D721Med (cell line): ENCODE results near the gene ZNF839.

Experiments
- DNase-seq: peaks from one replicate; pipeline ENCODE4 v3.0.0; 2011; ENCODE audit warnings: low spot score; ENCODE audit not compliant: insufficient read length
- FAIRE-seq: peaks from 2 replicates; lab custom pipeline; 2011; peaks lifted over from hg19 to GRCh38; lab: Jason Lieb, UNC
- CTCF ChIP-seq: IDR thresholded peaks from 2 replicates; pipeline ENCODE4 v1.5.1; 2012; ENCODE audit warnings: mild to moderate bottlenecking, control low read depth; ENCODE audit not compliant: insufficient read depth; ENCODE audit errors: missing control alignments

Gene ZNF839

GRCh38 chr14:102279688-102280348, 39.7 kb upstream of the ZNF839 start:
- no peak for FAIRE-seq
- DNase-seq = no peak

GRCh38 chr14:102280376-102280962, 39.1 kb upstream of the ZNF839 start:
- DNase-seq = no peak
- FAIRE-seq = no peak
- TF ChIP-seq CTCF = no peak

More at GRCh38 chr14:102279688-102280348, 39.7 kb upstream of the ZNF839 start:
- no peak for TF ChIP-seq CTCF

DNA sequence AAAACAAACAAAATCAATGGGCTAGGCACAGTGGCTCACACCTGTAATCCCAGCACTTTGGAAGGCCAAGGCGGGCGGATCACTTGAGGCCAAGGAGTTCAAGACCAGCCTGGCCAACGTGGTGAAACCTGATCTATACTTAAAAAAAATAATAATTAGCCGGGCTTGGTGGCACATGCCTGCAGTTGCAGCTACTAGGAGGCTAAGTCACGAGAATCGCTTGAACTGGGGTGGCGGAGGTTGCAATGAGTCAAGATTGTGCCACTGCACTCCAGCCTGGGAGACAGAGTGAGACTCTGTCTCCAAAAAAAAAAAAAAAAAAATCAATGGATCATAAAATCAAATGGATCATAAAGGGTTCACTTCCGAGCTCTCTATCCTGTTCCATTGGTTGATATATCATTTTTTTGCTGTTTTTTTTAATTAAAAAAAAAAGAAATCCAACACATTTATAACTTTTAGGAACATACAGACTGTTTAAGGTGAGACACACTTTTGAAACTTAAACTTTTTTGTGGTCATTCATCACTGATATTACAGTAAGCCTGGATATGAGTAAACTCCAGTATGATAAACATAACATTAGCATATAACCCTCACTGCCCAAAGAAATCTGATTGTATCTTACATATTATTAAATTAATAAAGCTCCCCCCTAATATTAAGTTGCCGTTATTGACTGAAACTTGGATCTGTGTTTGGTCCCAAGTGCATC, 36.6 kb upstream of the ZNF839 start:
- DNase-seq = no peak
- FAIRE-seq = no peak
- no peak for TF ChIP-seq CTCF

DNA sequence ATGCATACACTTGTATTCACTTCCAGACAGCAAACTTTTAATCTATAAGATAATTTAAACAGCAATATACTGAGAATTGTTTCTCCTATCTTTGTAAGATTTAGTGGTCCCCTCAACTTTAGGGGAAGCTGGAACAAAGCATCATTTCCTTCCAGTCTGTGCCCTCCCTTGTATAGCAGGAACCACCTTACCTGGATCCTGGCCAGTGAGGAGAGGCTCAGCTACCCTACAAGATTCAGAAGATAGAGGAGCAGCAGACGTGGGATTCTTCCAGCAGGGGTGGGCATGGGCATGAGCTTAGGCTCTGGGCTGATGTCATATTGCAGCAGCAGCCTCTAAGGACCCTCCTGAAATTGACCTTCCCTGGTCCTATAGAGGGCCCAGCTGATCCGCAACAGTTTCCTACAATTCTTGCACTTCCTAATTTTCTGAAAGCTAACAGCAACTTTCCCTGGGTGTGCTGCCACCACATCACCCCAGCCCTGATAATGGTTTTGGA, 35.9 kb upstream of the ZNF839 start:
- TF ChIP-seq CTCF = no peak
- FAIRE-seq = no peak
- no peak for DNase-seq

DNA sequence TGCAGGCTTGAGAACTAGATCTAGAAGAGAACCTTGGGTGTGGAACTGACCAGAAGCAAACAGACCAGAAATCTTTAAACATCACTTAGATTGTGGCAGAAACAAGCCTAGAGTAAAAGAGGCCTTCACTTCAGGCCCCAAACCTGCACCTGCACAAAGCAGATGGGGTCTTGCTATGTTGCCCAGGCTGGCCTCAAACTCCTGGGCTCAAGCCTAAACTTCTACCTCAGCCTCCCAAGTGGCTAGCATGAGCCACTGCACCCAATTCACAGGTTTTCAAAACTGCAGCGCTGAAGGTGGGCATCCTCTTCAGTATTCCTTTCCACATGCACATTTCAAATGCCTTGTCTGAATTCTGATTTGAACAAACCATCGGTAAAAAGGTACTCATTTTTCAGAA, 34.4 kb upstream of the ZNF839 start:
- no peak for FAIRE-seq
- DNase-seq = no peak
- TF ChIP-seq CTCF = no peak

DNA sequence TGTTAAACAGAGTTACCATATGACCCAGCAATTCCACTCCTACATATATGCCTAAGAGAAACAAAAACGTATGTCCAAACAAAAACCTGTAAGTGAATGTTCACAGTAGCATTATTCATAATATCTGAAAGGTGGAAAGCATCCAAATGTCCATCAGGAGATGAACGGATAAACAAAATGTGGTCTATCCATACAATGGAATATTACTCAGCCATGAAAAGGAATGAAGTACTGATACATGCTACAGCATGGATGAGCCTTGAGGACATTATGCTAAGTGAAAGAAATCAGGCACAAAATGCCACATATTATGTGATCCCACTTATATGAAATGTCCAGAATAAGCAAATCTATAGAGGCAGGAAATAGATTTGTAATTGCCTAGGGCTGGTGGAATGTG, 31.4 kb upstream of the ZNF839 start:
- no peak for TF ChIP-seq CTCF
- DNase-seq = no peak
- no peak for FAIRE-seq
